ENCODE results near the gene ITGAX. TPM values are rescaled to one million over a fixed set of nuclear protein-coding genes. Genes with fewer than 3 reads are reported as not detected.

The ITGAX gene
- total and polyA plus RNA-seq, 2 of the 8 experiments (the other 6 are each of a cell fraction or from before 2014, with no cell fraction given) = 0.30 TPM; not detected in 1

DNA sequence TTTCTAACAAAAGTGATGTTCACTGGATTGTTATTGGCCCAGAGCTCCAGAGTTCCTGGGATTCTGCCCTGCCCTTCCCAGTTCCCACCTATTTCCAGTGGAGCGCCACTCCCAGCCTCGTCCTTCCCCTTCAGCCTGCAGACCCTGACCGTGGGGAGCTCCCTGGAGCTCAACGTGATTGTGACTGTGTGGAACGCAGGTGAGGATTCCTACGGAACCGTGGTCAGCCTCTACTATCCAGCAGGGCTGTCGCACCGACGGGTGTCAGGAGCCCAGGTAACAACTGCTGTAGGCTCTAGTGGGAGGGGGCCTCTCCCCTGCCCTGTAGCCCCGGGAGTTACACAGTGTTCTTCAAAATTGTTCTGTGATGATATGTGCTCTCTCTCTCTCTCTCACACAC lies 61.4 kb downstream of the ITGAX start:
- CTCF ChIA-PET (ENCODE audit: partially characterized antibody) = interaction anchor here (0.5 to 1.3 kb wide), 4 partner anchors 27 to 216 kb away, joined by 3 to 5 read pairs (median 4); no protein-coding TSS in a partner anchor
- H3K23ac ChIP-seq (ENCODE audit: insufficient read length) = no peak overlapping the region
- H3K79me1 ChIP-seq (ENCODE audit: low read depth, low read length) = no peaks in the 10 kb centered on the region
- FAIRE-seq = no peak
- H3K4me1 ChIP-seq (replicated peaks in 1 of 4; ENCODE audit: control insufficient read depth in 3 of 4, insufficient read depth in 4 of 4, low read length in 3 of 4) = no peaks in the 10 kb centered on the region
- H3K27ac ChIP-seq (ENCODE audit: low read depth, low read length) = no peak overlapping the region
- H4K8ac ChIP-seq (ENCODE audit: extremely low read depth, insufficient read depth, low read length) = no peak overlapping the region; the same call in 1 of the 2 replicates
- no peak overlapping the region for H2AK5ac ChIP-seq (ENCODE audit: low read depth, low read length)
- POLR2A ChIA-PET (ENCODE audit: partially characterized antibody) = interaction anchor here (1.7 kb wide), 1 partner anchor 215 kb away, joined by 4 read pairs; no protein-coding TSS in a partner anchor
- H2BK12ac ChIP-seq (ENCODE audit: low read depth, low read length) = no peak overlapping the region
- H3K4ac ChIP-seq (replicated peaks; ENCODE audit: insufficient read length, low read depth, low read length) = no peak overlapping the region
- no peak overlapping the region for H2BK15ac ChIP-seq (ENCODE audit: low read length)
- DNase-seq (ENCODE audit: low read depth in 1 of 2, low spot score in 2 of 2) = no peak
- no peak overlapping the region for H3K56ac ChIP-seq (replicated peaks; ENCODE audit: insufficient read length, low read depth, low read length)
- no peak overlapping the region for H3K4me3 ChIP-seq (ENCODE audit: extremely low read depth in 1 of 4, insufficient read depth in 2 of 4, low read depth in 3 of 4, low read length in 4 of 4)
- H3K9me3 ChIP-seq (ENCODE audit: insufficient read depth in 2 of 2, low read depth in 1 of 2, low read length in 1 of 2) = no peaks in the 10 kb centered on the region
- H2AFZ ChIP-seq (ENCODE audit: low read length) = no peak overlapping the region
- H4K20me1 ChIP-seq (replicated peaks in 1 of 2; ENCODE audit: control insufficient read depth in 1 of 2, insufficient read depth in 2 of 2, low read length in 2 of 2) = no peaks in the 10 kb centered on the region
- no peak overlapping the region for H2BK120ac ChIP-seq (replicated peaks; ENCODE audit: low read depth, low read length)
- no peaks in the 10 kb centered on the region for H3K36me3 ChIP-seq (ENCODE audit: control insufficient read depth in 2 of 4, insufficient read depth in 4 of 4, low read length in 3 of 4)
- no peak overlapping the region for H3K4me2 ChIP-seq (ENCODE audit: insufficient read depth in 1 of 2, low read depth in 2 of 2, low read length in 2 of 2)
- TF ChIP-seq KDM1A (IDR thresholded peaks at IDR 0.05; ENCODE audit: borderline replicate concordance, low read length) = no peak
- no peak for TF ChIP-seq POLR2AphosphoS5 (IDR thresholded peaks at IDR 0.05; ENCODE audit: low read depth, low read length)
- no peak for TF ChIP-seq POLR2A (IDR thresholded peaks at IDR 0.05; ENCODE audit: control extremely low read depth in 1 of 2, low read depth in 2 of 2, low read length in 2 of 2)
- TF ChIP-seq NRF1 (IDR thresholded peaks at IDR 0.05; ENCODE audit: low read depth, low read length) = no peak
- no peak for TF ChIP-seq SIRT6 (IDR thresholded peaks at IDR 0.05; ENCODE audit: low read length)
- TF ChIP-seq POU5F1 (IDR thresholded peaks at IDR 0.05; ENCODE audit: low read depth, low read length) = no peak
- no peak for TF ChIP-seq MAFK (IDR thresholded peaks at IDR 0.05; ENCODE audit: low read depth, low read length)
- no peak for TF ChIP-seq TEAD4 (IDR thresholded peaks at IDR 0.05; ENCODE audit: low read depth, low read length)
- TF ChIP-seq JUN (IDR thresholded peaks at IDR 0.05; ENCODE audit: low read depth, low read length) = no peak
- no peak for TF ChIP-seq TCF12 (IDR thresholded peaks at IDR 0.05; ENCODE audit: low read depth, low read length)
- no peak for TF ChIP-seq KDM4A (IDR thresholded peaks at IDR 0.05; ENCODE audit: low read depth, low read length, severe bottlenecking)
- no peak for TF ChIP-seq RXRA (IDR thresholded peaks at IDR 0.05; ENCODE audit: insufficient read depth, low read depth, low read length)
- no peak overlapping the region for H4K5ac ChIP-seq (ENCODE audit: insufficient read length, low read depth, low read length)
- H3K27me3 ChIP-seq (replicated peaks in 1 of 4; ENCODE audit: control insufficient read depth in 3 of 4, extremely low read depth in 1 of 4, insufficient read depth in 3 of 4, low read length in 3 of 4) = no peaks in the 10 kb centered on the region; a peak in 1 of 7 replicates
- no peak overlapping the region for H3K9ac ChIP-seq (replicated peaks in 1 of 4; ENCODE audit: extremely low read depth in 1 of 4, low read depth in 3 of 4, low read length in 3 of 4)
- no peaks in the 10 kb centered on the region for H3K79me2 ChIP-seq (ENCODE audit: control insufficient read depth in 1 of 2, insufficient read depth in 2 of 2, low read length in 2 of 2)
- H3K18ac ChIP-seq (ENCODE audit: extremely low read depth, low read length) = no peak overlapping the region
- WGBS, 2 experiments (ENCODE audit: extremely low coverage in 1 of 2, insufficient coverage in 1 of 2, insufficient read length in 1 of 2, insufficient replicate concordance in 2 of 2, low coverage in 1 of 2, low lambda C conversion rate in 2 of 2, missing lambda C conversion rate in 1 of 2) = 84% methylated on average over 10 of the region's 11 CpGs; no CpG with 5 or more reads in 1 of the 2 experiments
- H3K23me2 ChIP-seq (ENCODE audit: low read depth, low read length) = peaks cover 2% of the 10 kb centered on the region; the same call in 1 of the 2 replicates
- no peak overlapping the region for H4K91ac ChIP-seq (replicated peaks; ENCODE audit: insufficient read length, low read length)
- H3K14ac ChIP-seq (ENCODE audit: insufficient read length) = no peak overlapping the region
- no peak overlapping the region for H2BK20ac ChIP-seq (ENCODE audit: low read length)
- H2BK5ac ChIP-seq (ENCODE audit: low read depth, low read length) = no peak overlapping the region

Data from H1 (cell line).